Erythroblast (primary cell): ENCODE measurements around the gene SH3RF1.

ENCODE experiments used
- DNase-seq, 2 experiments: peaks; one replicate each; lab custom pipeline; 2025; lab: John Stamatoyannopoulos, UW
- GATA1 ChIP-seq: IDR thresholded peaks from 2 replicates; pipeline ENCODE4 v1.6.1; 2011; ENCODE audit warnings: low read depth, mild to moderate bottlenecking, control low read depth, low read length, moderate library complexity
- POLR2A ChIP-seq: IDR thresholded peaks from 2 replicates; pipeline ENCODE4 v1.6.1; 2011; ENCODE audit warnings: mild to moderate bottlenecking, low read length

SH3RF1 gene

DNA sequence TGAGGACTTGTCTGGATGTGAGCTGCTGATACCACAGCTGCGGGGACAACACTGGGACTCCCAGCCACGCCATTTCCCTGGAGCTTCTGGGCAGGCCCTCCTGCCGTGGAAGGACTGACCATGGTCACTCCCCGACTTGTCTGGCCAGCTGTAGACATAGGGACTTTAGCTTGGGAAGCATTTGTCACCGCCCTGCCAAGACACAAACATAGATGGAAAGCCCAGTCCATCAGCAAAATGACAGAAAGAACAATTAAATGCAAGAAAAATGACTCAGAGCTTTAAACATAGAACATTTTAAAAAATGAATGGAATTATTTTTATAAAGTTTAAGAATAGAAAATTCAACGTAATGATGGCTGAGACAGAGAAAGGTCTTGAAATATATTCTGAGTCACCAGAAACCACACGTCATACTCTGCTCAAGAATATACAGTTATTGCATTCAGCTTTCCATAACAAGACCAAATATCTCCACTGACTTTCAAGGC is 153.1 kb downstream of the SH3RF1 start:
- DNase-seq: no peak
- no peak for TF ChIP-seq GATA1
- TF ChIP-seq POLR2A: no peak

DNA sequence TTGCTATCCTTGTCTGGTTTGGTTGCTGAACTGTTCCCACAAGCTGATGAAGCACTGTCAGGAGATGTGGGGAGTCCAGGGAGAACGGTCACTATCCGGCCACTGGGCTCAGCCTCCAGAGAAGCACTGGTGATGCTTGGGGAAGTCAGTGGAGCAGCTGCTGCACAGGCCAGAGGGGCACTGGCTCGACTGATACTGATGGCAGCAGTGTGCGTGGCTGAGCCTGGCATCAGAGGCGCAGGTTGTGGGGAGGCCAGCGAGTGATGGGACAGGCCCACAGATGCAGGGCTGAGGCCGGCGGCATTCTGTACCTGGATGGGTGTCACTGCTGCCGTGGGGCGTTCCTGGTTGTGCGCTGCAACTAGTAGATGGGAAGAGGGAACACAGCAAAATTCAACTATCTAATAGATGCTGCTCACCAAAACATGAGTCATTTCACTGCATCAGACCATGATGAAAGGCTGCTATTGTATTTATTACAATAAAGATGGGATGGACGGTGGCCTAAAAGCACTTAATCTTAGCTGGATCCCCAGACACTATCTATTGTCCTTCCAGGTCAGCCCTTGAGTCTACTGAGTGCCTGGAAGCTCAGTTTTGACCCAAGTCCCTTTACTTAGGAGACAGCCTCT is 154.4 kb downstream of the SH3RF1 start:
- TF ChIP-seq GATA1 (no peak), POLR2A (no peak)
- no peak for DNase-seq

DNA sequence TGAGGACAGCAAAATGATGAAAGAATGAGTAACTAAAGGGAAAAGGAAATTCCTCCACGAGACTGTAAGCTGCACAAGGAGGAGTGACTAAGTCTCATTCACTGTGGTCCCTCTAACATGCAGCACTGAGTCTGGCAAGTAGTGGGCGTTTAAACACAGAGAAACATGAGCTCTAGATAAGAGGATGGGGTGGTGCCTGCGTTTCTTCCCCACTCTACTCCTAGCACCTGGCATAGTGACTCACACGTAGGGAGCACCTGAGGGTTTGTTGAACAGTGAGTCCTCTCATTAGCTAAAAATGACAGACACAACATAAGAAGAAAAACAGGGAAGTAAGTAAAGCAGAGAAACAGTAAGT is 154.9 kb downstream of the SH3RF1 start:
- TF ChIP-seq POLR2A: no peak
- DNase-seq: peak; percentile 16 to 52

DNA sequence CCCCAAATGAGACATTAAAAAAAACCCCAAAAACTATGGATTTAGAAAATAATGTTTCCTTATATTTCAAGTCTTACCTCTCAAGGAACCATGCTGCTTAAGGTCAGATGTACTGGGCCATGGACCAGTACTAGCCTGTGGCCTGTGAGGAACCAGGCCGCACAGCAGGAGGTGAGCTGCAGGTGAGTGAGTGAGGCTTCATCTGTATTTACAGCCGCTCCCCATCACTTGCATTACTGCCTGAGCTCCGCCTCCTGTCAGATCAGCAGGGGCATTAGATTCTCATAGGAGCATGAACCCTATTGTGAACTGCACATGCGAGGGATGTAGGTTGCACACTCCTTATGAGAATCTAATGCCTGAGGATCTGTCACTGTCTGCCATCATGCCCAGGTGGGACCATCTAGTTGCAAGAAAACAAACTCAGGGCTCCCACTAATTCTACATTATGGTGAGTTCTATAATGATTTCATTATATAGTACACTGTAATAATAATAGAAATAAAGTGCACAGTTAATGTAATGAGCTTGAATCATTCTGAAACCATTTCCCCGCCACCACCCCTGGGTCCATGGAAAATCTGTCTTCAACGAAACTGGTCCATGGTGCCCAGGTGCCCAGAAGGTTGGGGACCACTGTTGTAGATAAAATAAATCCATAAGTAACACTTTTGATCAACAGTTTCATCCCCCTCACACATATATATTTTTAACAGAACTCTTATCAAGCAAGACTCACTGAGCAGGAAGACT is 155.4 kb downstream of the SH3RF1 start:
- TF ChIP-seq POLR2A (no peak), GATA1 (no peak)

DNA sequence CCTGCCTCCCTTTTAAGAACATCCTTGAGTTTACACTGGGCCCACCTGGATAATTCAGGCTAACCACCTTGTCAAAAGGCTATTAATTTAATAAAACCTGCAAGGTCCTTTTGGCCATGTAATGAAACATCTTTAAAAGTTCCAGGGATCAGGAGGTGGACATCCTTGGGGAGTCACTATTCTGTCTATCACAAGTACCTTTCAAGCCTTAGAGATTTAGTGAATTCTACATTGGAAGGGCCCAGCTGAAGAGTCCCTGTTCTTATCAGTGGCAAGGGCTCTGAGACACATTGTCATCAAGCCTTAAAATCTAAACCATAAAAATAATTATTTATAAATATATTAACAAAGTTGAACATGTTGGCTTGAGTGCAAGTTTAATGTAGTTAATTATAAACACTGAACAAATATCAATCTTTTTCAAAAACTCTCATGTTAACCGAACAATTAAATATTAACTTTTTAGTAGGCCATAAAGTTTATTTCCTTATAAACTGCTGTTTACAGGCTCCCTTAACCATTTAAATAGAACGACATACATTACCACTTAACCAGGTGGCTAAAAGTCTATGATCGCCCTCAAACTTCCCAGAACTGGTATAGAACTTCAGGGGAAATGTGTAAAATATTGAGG is 156.3 kb downstream of the SH3RF1 start:
- DNase-seq: no peak
- TF ChIP-seq POLR2A (no peak), GATA1 (no peak)

More for the DNA sequence above, 155.4 kb downstream of the SH3RF1 start:
- no peak for DNase-seq

DNA sequence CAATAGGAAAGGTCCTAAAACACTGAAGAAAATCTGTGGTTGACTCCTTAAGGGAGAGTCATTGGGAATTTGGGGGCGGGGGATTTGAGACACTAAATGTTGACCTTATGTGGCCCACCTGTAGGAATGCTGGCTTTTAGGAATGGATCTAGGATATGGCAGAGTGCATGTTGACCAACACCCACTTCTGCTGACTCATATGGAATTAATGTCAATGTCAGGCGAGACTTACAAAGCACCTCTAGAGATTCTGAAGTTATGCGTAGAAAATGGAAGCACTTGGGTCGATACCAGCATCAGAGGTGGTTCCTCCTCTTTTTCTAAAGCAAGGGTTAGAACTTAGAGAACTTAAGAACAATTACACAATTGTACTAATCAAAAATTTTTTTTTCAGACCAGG is 160.1 kb downstream of the SH3RF1 start:
- DNase-seq: no peak
- TF ChIP-seq POLR2A (no peak), GATA1 (no peak)

DNA sequence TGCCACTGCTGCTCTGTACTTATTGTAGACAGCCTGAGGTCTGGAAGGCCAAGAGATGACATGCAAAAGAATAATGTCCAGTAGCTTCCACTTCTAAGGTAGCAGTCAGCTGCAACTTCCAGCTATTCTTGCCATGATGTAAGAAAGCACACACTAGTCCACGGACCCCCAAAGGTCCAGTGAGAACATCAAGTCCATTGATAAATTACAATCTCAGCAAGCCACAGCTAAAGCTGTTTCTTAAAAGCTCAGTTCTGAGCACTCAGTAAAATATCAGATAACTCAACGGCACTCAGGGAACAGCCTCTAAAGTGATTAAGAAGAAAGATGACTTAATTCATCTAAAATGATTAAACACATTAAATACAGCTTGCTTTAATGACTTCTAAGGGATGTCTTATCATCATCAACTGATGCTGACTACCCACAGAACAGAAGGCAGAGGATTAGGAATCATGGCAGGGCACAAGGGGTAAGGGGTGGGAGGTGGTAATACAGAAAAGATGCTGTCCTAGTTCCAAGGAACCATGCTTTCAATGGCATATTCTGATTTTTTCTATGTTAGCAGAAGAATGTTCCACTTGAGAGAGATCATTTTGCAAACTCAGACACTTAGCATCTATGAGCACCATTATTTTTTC is 161.6 kb downstream of the SH3RF1 start:
- TF ChIP-seq GATA1 (no peak), POLR2A (no peak)
- DNase-seq: no peak

DNA sequence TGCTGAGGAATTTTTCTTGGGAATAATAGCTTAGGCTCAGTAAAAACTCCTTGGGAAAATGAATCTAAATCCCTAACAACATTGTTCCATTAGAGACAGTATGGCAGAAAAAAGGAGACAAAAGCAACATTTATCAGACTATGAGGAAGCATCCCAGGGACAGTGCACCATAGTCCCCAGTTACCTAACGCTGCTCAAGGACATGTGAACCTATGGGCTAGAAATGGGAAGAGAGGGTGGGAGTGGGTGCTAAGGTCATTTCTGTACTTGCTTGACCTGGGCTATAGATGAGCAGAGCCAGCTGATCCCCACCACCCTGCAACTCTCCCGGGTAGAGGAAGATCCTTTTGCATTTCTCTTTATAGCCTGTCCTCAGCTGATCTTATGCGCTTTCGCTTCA is 162.5 kb downstream of the SH3RF1 start:
- no peak for TF ChIP-seq POLR2A
- no peak for TF ChIP-seq GATA1
- no peak for DNase-seq

DNA sequence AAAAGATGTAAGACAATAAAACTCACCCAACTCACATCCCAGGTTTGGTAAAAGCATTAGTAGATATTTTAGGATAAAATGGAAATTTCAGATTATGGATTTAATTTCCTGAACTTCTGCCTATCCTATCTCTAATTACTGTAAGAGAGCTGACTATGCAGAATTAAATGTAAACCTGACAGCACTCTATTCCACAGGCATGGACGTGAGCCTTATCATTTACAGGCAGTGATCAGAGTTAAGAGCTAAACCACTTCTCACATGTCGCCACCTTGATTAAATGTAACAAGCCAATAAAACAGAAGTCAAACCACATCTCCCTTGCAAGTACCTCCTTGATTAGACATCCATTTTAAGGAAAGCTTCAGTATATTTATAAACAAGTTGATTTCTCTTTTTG is 163.2 kb downstream of the SH3RF1 start:
- TF ChIP-seq GATA1 (no peak), POLR2A (no peak)
- peak in 1 of 2 experiments; percentile 4 for DNase-seq

DNA sequence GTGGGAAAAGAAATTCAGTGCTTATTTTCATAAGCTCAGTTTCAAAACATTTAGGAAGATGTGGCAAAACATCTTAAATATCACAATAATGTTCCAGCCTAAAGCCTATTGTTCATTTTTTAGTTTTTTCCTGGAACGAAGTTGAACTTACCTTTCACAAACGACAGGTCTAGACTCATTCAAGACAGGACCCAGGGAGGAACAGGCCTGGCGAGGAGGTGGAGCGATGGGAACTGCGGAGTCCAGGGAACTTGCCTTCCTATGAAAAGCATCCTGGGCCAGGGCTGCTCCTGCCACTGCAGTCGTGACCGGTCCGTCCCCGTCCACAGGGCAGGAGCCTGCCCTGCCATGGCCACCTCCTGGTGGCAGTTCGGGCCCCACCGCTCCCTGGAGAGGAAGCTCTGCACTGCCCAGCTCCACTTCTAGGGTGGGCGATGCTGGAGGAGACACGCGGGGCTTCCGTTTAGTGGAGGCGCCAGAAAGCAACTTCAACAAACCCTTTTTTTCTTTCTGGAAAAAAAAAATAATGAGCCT is 164.0 kb downstream of the SH3RF1 start:
- no peak for DNase-seq
- TF ChIP-seq GATA1 (no peak), POLR2A (no peak)

DNA sequence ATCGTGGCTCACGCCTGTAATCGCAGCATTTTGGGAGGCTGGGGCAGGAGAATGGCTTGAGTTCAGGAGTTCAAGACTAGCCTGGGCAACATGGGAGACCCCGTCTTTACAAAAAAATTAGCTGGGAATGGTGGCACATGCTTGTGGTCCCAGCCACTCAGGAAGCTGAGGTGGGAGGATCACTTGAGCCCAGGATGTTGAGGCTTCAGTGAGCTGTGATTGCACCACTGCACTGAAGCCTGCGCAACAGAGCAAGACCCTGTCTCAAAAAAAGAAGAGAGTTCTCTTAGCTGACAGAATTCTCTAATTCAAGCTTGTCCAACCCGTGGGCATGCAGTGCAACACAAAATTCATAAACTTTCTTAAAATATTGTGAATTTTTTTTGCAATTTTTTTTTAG is 165.1 kb downstream of the SH3RF1 start:
- TF ChIP-seq POLR2A (no peak), GATA1 (no peak)
- DNase-seq: no peak

DNA sequence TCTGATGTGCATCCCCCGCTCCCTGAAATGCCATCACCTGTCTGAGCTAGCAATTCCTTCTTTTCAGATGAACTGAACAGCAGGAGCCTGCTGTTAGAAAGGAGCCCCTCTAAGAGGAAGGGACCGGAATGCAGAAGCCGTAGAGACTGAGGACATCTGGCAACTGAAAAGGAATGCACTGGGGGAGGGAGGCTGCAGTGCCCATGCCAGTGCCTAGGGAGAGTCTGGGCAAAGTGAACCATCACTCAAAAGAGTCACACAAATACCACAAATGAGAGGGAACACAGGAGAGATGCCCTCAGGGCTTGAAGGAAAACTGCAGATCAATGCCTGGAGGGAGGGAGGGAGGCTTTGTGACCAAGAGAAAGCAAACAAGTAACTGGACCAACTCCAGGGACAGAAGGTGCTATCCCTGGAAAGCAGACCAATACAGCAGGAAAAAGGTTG is 166.8 kb downstream of the SH3RF1 start:
- TF ChIP-seq POLR2A: no peak
- TF ChIP-seq GATA1: no peak
- no peak for DNase-seq

DNA sequence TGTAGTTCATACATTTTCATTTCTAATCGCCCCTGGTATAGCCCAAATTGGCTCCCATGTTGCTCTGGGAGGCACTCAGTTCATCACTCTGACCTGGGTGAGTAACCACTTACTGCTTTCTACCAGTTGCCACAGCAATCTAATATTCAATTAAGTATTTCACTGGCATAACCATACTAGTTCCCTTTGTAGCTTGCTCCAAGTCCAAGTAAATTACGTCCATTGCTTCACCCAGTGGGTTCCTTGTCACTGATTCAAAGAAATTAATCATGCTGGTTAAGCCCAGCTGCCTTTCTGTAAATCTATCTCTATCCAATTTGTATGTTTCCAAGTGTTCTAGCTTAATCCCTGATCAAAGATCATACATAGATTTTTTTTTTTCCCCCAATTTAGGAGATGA is 168.7 kb downstream of the SH3RF1 start:
- no peak for TF ChIP-seq GATA1
- TF ChIP-seq POLR2A: no peak
- no peak for DNase-seq
